Measurements from ENCODE around the gene ABCB11.

GRCh38 chr2:168992026-168992425, 39.1 kb downstream of the ABCB11 start:
- no peak for TF ChIP-seq POLR2A (IDR thresholded peaks at IDR 0.05)
- TF ChIP-seq CTCF (IDR thresholded peaks at IDR 0.05 in 4 of 5, conservative IDR thresholded peaks at IDR 0.05 in 1 of 5), result no peak

Measured in gastrocnemius medialis (tissue), 4 donors.